VCaP (cell line): ENCODE measurements around the gene EPC2.
"Not testable (repeated sequence)": the region's sequence is repeated elsewhere in the genome, so short reads cannot be mapped to it uniquely, and the experiment has no call there.

Source experiments
- H3K27ac ChIP-seq: fragments of 450-650 bp; 2 replicates; pipeline ENCODE4 v1.5.1; 2017
- CTCF ChIP-seq: fragments of 450-650 bp; conservative IDR thresholded peaks from 2 replicates; pipeline ENCODE4 v1.5.1; 2017; ENCODE audit warnings: mild to moderate bottlenecking, moderate library complexity

The EPC2 gene

GRCh38 chr2:148681443-148681842 is 36.9 kb downstream of the EPC2 start:
- TF ChIP-seq CTCF = no peak
- no peak overlapping the region for H3K27ac ChIP-seq

GRCh38 chr2:148681862-148682261 is 37.3 kb downstream of the EPC2 start:
- H3K27ac ChIP-seq = not testable (repeated sequence)

GRCh38 chr2:148684507-148684906 is 40.0 kb downstream of the EPC2 start:
- TF ChIP-seq CTCF = no peak
- H3K27ac ChIP-seq = no peak overlapping the region

GRCh38 chr2:148687543-148687942 is 43.0 kb downstream of the EPC2 start:
- TF ChIP-seq CTCF = no peak
- H3K27ac ChIP-seq = no peak overlapping the region

- not testable (repeated sequence) for H3K27ac ChIP-seq
Measured at GRCh38 chr2:148688011-148688410, 43.5 kb downstream of the EPC2 start.

- no peak overlapping the region for H3K27ac ChIP-seq
- TF ChIP-seq CTCF = no peak
Measured at GRCh38 chr2:148696985-148697384, 52.4 kb downstream of the EPC2 start.

- no peak for TF ChIP-seq CTCF
- H3K27ac ChIP-seq = no peak overlapping the region
Measured at GRCh38 chr2:148699830-148700229, 55.3 kb downstream of the EPC2 start.

DNA sequence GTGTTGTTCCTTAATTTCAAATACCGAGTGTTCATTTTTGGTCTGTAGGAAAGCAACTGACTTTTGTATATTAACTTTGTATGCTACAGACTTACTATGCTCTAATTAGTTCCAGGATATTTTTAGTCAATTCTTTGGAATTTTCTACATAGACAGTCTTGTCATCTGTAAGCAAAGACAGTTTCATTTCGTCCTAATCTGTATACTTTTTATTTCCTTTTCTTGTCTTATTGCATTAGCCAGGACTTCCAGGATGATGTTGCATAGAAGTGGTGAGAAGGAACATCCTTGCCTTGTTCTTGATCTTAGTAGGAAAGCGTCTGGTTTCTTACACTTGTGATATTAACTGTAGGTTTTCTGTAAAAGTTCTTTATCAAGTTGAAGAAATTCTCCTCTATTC is 56.5 kb downstream of the EPC2 start:
- no peak overlapping the region for H3K27ac ChIP-seq
- TF ChIP-seq CTCF = no peak

GRCh38 chr2:148701877-148702276 is 57.3 kb downstream of the EPC2 start:
- H3K27ac ChIP-seq = no peak overlapping the region
- TF ChIP-seq CTCF = no peak
